Hippocampal formation (tissue), 2 donors: ENCODE data around the gene SRPK2.
A peak's percentile ranks its signal among the peaks of the same experiment; 100 is the strongest.
"Not testable (repeated sequence)": the region's sequence is repeated elsewhere in the genome, so short reads cannot be mapped to it uniquely, and the experiment has no call there.

ENCODE experiments used
- DNase-seq, 2 donors: peaks; one replicate each; lab custom pipeline; 2025; lab: John Stamatoyannopoulos, UW

SRPK2 gene

DNA sequence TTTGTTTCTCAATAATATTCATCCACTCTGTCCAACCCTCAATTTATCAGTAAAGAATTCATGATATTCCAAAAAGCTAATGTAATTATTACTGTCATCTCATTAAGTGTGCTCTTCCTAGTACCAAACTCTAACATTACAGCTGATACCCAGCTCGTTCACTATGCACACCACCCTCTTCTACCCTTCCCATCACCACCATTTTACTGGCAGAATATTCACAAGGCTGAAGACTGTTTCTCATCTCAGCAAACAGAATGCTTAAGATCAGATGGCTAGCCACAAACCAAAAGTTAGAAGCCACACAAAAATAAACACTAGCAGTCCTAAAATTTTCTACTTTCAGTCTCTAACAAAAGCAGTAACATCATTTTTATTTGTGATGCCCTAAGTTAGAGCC lies 121.5 kb downstream of the SRPK2 start:
- peak in 1 of 2 donors; percentile 32 for DNase-seq

DNA sequence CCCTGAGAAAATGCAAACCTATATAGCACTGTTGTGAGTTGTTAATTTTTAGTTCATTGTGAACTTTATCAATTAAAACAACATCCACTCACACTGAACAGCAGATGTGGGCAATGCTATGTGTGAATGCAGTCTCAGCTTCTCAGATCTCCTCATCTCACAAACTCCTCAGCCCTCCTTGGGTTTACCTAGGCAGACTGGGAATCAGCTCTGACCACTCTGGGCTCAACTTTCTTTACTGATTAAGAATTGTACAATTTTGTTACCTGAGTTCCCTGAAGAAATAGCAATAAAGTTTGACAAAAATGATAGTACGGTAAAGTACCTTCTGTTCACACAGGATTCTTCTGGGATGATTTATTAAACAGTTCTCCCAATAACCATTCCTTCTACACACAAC lies 124.0 kb downstream of the SRPK2 start:
- DNase-seq = no peak

DNA sequence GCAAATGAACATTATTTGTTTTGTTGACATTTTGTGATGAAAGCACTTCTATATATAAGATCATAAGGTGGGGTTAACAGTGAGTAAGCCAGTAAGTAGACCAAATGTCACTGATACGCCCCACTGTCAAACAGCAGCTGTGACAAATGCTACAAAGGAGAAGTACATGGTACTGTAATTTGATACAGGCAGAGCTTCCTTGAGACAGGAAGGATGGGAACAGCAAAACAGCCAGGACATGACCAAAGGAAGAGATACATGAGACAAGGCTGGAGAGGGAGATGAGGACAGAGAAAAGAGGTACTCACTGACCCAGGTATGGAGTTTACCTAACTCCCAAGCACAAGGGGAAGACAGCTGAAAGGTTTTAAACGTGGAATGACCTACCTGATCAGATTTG lies 127.0 kb downstream of the SRPK2 start:
- DNase-seq = no peak

DNA sequence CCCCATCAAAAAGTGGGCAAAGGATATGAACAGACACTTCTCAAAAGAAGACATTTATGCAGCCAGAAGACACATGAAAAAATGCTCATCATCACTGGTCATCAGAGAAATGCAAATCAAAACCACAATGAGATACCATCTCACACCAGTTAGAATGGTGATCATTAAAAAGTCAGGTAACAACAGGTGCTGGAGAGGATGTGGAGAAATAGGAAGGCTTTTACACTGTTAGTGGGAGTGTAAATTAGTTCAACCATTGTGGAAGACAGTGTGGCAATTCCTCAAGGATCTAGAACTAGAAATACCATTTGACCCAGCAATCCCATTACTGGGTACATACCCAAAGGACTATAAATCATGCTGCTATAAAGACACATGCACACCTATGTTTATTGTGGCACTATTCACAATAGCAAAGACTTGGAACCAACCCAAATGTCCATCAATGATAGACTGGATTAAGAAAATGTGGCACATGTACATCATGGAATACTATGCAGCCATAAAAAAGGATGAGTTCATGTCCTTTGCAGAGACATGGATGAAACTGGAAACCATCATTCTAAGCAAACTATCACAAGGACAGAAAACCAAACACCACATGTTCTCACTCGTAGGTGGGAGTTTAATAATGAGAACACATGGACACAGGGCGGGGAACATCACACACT lies 128.4 kb downstream of the SRPK2 start:
- not testable (repeated sequence) for DNase-seq

- DNase-seq = not testable (repeated sequence)
Observed at GRCh38 chr7:105258919-105259318, 129.8 kb downstream of the SRPK2 start.

DNA sequence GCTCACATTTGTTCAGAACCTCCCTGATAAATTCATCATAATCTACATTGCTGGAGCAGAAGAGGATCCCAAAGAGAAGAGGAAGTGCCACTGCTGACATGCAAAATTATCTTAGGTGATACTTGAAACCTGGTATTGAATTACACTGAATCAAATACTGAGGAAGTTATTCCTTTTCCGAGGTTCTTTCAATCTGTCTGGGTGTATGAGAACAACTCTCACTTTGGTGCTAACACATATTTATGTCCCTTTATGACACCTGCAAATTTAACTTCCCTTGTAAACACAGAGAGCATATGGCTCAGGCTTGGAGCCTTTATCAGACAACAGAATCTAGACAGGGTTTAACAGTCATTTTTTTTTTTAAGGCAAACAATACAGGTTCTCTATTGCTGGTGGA lies 131.4 kb downstream of the SRPK2 start:
- no peak for DNase-seq

GRCh38 chr7:105256761-105257231 lies 131.9 kb downstream of the SRPK2 start:
- no peak for DNase-seq

- DNase-seq = no peak
Observed at GRCh38 chr7:105250706-105251105, 138.0 kb downstream of the SRPK2 start.

- DNase-seq = no peak
Observed at GRCh38 chr7:105250239-105250638, 138.5 kb downstream of the SRPK2 start.

- DNase-seq = no peak
Observed at GRCh38 chr7:105249216-105249615, 139.5 kb downstream of the SRPK2 start.

GRCh38 chr7:105246679-105247078 lies 142.0 kb downstream of the SRPK2 start:
- DNase-seq = no peak

GRCh38 chr7:105246256-105246655 lies 142.5 kb downstream of the SRPK2 start:
- no peak for DNase-seq

DNA sequence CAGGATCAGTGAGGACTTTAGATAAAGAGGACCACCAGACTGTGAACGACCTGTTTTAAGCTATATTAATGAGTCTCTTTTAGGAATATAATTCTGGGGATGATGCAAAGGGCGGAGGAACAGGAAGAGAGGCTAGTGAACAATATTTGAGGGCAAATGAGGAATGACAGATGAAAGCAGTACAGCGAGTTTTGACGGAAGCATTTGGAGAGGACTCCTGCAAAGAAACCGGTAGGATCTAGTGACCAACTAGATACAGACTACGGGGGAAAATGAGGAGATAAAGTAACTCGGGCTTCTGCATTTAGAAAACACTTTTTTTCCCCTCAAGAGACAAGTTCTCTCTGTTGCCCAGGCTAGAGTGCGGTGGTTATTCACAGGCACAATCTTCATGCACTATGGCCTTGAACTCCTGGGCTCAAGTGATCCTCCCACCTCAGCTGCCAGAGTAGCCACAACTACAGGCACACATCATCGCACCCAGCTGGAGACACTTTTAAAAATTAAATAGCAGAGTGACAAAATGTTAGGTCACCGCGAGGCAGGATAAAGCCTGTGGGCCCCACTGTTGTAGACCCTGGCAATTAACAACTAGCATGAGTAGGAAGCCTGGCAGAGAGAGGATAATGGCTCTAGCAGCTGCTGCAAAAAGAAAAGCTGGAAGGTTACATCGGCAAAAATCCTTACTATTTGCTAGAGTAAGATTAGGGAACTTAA lies 143.2 kb downstream of the SRPK2 start:
- DNase-seq = no peak

- no peak for DNase-seq
Observed at GRCh38 chr7:105244594-105244993, 144.1 kb downstream of the SRPK2 start.

DNA sequence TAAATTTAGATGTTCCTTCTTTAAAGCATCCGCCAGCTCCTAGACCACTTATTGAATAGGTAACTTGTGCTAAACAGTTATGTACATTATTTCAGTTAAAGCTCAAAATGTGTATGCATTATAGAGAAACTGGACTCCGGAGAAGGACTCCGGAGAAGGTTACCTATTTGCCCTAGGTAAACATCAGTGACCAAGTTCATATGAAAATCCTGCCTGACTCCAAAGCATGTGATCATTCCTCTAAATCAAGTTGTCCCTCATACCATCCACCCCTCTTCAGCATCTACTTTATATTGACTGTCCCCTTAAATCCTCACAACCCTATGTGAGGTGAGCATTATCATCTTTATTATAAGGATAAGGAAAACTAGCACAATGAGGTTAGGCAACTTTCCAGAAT lies 147.5 kb downstream of the SRPK2 start:
- DNase-seq = no peak

DNA sequence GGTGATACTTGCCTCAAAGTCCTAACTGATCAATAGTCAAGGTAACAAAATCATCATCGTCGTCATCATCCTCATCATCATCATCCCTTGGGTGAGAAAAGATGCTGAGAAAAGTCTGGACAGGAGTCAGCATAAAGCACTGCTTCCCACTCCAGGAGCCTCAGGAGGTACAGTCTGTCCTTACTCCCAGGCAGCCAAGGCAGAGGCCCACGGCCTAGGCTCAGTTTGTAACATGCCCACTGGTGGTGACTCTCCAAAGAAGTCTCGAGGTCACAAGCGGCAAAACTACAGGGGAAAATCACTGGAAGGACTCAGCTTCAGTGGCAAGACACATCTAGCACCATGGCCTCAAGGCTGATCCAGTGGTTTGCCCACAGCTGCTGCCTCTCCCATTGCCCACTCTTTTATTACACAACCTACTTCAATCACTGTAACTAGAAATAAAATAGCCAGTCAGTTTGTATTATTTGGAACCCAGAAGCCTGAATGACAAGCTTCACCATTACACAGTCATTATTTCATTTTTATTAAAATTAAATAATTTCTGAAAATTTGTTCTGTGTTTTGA lies 150.4 kb downstream of the SRPK2 start:
- DNase-seq = no peak

GRCh38 chr7:105234886-105235285 lies 153.8 kb downstream of the SRPK2 start:
- no peak for DNase-seq

- not testable (repeated sequence) for DNase-seq
Observed at GRCh38 chr7:105232829-105233291, 155.9 kb downstream of the SRPK2 start.

GRCh38 chr7:105230486-105230885 lies 158.2 kb downstream of the SRPK2 start:
- no peak for DNase-seq

- DNase-seq = no peak
Observed at GRCh38 chr7:105229641-105230040, 159.1 kb downstream of the SRPK2 start.

- DNase-seq = no peak
Observed at GRCh38 chr7:105228555-105228954, 160.2 kb downstream of the SRPK2 start.

DNA sequence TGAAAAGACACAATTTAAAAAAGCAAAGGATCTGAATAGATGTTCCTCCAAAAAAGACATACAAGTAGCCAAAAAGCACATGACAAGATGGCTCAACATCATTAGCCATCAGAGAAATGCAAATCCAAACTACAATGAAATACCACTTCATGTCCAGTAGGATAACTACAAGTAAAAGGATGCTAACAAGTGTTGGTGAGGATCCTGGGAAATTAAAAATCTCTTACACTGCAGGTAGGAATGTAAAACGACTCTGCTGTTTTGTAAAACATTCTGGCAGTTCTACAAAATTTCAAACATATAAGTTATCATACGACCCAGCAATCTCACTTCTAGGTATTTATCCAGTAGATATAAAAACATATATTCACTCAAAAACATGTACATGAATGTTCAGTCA lies 161.3 kb downstream of the SRPK2 start:
- no peak for DNase-seq
